ENCODE results near the gene TFDP1.

- TF ChIP-seq CTCF (IDR thresholded peaks at IDR 0.05) (no peak), EP300 (IDR thresholded peaks at IDR 0.05) (no peak)
Measured at GRCh38 chr13:113645329-113645728, 60.8 kb downstream of the TFDP1 start.
